ENCODE data around the gene PAWR.

The PAWR gene, protein sequence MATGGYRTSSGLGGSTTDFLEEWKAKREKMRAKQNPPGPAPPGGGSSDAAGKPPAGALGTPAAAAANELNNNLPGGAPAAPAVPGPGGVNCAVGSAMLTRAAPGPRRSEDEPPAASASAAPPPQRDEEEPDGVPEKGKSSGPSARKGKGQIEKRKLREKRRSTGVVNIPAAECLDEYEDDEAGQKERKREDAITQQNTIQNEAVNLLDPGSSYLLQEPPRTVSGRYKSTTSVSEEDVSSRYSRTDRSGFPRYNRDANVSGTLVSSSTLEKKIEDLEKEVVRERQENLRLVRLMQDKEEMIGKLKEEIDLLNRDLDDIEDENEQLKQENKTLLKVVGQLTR

DNA sequence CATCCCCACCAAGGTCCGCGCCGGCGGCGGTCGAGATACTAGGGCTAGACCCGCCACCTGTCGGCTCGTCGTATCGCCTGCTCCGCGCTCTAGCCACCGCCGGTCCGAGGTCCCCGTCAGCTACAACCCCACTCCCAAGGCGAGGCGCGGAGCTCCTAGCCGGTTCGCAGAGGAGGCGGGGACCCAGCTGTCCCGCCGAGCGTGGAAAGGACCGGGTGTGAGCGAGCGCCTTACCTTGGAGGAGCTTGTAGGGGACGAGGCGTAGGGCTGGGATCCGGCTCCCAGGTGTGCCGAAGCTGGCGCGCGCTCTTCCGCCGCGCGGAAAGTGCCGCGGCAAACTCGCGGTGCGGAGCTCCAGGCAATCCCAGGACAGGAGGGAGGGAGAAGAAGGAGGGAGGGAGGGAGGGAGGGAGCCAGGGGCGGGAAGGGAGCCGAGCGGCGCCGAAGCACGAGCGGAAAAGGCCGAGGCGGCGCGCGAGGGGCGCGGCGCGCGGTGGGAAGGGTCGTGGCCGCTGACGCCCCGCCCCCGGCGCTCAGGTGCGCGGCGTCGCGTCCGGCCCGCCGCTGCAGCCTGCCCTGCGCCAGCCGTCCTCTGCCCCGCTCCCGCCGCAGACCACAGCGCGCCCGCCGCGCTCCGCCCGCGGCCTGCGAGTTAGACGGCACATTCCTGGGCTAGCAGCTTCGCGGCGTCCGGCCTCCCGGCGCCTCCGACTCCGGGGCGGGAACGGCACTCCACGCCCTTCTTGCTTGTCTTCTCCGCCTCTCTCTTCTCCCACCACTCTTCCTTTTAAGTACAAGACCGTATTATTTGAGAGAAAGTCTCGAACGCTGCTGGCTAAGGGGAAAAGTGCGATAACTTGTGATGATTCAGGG lies at the start of gene PAWR:
PAWR (minus strand) TSS at position 327 of the 873 bp plus-strand sequence. CDS start 720 bp downstream, outside the sequence.
- TF ChIP-seq, protein P1, sequence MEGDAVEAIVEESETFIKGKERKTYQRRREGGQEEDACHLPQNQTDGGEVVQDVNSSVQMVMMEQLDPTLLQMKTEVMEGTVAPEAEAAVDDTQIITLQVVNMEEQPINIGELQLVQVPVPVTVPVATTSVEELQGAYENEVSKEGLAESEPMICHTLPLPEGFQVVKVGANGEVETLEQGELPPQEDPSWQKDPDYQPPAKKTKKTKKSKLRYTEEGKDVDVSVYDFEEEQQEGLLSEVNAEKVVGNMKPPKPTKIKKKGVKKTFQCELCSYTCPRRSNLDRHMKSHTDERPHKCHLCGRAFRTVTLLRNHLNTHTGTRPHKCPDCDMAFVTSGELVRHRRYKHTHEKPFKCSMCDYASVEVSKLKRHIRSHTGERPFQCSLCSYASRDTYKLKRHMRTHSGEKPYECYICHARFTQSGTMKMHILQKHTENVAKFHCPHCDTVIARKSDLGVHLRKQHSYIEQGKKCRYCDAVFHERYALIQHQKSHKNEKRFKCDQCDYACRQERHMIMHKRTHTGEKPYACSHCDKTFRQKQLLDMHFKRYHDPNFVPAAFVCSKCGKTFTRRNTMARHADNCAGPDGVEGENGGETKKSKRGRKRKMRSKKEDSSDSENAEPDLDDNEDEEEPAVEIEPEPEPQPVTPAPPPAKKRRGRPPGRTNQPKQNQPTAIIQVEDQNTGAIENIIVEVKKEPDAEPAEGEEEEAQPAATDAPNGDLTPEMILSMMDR (IDR thresholded peaks at IDR 0.05; ENCODE audit: low read depth, low read length), result no peak
- TF ChIP-seq, protein P2, sequence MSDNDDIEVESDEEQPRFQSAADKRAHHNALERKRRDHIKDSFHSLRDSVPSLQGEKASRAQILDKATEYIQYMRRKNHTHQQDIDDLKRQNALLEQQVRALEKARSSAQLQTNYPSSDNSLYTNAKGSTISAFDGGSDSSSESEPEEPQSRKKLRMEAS (IDR thresholded peaks at IDR 0.05; ENCODE audit: low read depth, low read length), result no peak
- TF ChIP-seq MYC (IDR thresholded peaks at IDR 0.05; ENCODE audit: low read depth, low read length) (no peak), POLR2A (IDR thresholded peaks at IDR 0.05; ENCODE audit: extremely low read depth, insufficient read length) (no peak)
- H3K4me3 ChIP-seq (ENCODE audit: low read depth, low read length), result no peak within 1 kb of the TSS
- DNase-seq (ENCODE audit: low read depth), result no peak

DNA sequence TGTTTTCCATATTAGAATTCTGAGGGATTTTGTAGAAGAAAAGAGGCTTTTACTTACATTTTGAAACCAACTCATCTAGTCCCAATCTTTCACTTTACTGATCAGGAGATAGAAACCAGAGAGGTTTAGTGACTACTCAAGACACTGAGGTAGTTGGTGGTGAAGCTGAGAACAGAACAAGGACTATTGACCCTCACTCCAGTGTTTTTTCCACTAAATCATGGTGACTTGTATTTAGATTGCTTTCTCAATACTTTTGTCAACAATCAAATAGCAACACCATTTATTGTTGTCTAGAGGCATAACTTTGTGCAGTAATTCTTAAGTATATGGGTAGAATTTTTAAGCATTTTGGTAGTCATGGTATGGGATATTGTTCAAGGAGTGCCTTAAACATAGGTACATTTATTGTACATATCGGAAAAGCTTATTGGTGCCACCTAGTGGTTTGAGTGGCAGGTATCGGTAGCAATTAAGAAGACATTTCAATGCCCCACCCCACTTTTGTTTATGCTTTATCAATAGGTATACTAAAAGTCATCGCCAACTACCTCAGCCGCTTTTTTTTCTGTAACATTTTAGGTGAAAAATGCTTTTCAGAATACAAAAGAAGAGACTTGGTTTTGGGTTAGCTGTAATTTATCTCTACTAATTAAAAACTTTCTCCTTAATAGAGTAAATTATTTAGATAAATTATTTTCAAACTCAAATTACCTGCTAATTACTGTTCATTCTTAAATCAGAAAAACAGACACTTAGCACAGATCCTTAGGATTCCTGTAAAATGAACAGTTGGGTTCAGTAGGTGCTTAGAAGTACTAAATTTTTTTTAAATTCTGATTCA lies 47.3 kb upstream of the PAWR start:
- no peak for TF ChIP-seq MYC (IDR thresholded peaks at IDR 0.05; ENCODE audit: low read depth, low read length)
- no peak for TF ChIP-seq POLR2A (IDR thresholded peaks at IDR 0.05; ENCODE audit: extremely low read depth, insufficient read length)
- TF ChIP-seq, protein P2 (IDR thresholded peaks at IDR 0.05; ENCODE audit: low read depth, low read length), result no peak
- TF ChIP-seq, protein P1 (IDR thresholded peaks at IDR 0.05; ENCODE audit: low read depth, low read length), result peak; percentile 66
- H3K4me3 ChIP-seq (ENCODE audit: low read depth, low read length), result no peak overlapping the region
- DNase-seq (ENCODE audit: low read depth), result peak; percentile 61

DNA sequence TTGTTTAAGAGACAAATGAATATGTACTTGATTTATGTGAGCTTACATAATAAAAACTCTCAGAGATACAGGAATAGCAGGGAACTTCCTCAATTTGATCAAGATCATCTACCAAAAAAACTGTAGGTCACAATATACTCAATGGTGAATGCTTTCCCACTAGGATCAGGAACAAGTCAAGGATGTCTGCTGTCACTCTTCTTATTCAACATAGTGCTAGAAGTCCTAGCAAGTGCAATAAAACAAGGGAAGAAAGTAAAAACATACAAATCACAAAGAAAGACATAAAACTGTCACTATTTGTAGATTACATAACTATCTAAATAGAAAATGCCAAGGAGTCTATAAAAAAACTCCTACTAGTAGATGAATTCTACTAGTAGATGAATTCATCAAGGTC lies 41.9 kb upstream of the PAWR start:
- H3K4me3 ChIP-seq (ENCODE audit: low read depth, low read length), result no peak overlapping the region
- no peak for DNase-seq (ENCODE audit: low read depth)
- TF ChIP-seq, protein P1 (IDR thresholded peaks at IDR 0.05; ENCODE audit: low read depth, low read length), result no peak
- TF ChIP-seq POLR2A (IDR thresholded peaks at IDR 0.05; ENCODE audit: extremely low read depth, insufficient read length), result no peak
- TF ChIP-seq, protein P2 (IDR thresholded peaks at IDR 0.05; ENCODE audit: low read depth, low read length), result no peak
- TF ChIP-seq MYC (IDR thresholded peaks at IDR 0.05; ENCODE audit: low read depth, low read length), result no peak

DNA sequence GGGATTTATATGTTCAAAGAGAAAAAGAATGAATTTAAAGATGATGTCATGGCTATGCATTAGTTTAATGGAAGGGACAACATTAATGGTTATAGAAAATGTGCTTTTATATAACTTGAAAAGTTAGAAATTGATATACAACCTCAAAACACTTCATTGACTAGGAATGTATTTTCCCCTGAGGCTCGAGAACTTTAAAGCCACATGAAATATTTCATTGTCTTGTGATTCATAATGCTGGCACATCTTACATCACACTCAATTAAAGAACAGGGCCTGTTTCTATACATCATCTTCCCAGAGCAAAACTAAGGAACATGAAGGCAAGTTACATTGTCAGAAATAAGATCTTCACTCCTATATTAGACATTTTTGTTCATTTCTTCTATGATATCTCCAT lies 35.2 kb upstream of the PAWR start:
- TF ChIP-seq POLR2A (IDR thresholded peaks at IDR 0.05; ENCODE audit: extremely low read depth, insufficient read length) (no peak), MYC (IDR thresholded peaks at IDR 0.05; ENCODE audit: low read depth, low read length) (no peak)
- TF ChIP-seq, protein P1 (IDR thresholded peaks at IDR 0.05; ENCODE audit: low read depth, low read length), result no peak
- no peak overlapping the region for H3K4me3 ChIP-seq (ENCODE audit: low read depth, low read length)
- no peak for DNase-seq (ENCODE audit: low read depth)

DNA sequence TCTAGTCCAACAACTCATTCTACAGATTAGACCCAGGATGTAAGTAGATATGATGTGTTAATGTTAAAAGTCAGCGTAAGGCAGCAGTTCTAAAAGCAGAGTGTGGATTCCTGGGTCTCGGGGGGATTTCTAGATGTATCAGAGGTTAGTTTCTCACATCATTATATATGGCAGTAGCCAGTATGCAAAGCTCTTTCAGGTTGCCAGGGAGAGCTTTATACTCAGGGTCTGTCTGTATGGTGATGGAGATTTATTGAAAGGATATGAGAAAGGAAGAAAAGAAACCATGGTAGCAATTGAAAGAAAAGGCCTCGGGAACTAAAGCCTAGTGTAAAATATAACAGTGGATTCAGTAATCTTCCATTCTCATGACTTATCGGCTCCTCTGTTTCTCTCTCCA lies 26.2 kb upstream of the PAWR start:
- TF ChIP-seq MYC (IDR thresholded peaks at IDR 0.05; ENCODE audit: low read depth, low read length), result no peak
- no peak for TF ChIP-seq POLR2A (IDR thresholded peaks at IDR 0.05; ENCODE audit: extremely low read depth, insufficient read length)
- TF ChIP-seq, protein P1 (IDR thresholded peaks at IDR 0.05; ENCODE audit: low read depth, low read length), result no peak
- TF ChIP-seq, protein P2 (IDR thresholded peaks at IDR 0.05; ENCODE audit: low read depth, low read length), result no peak
- no peak for DNase-seq (ENCODE audit: low read depth)
- H3K4me3 ChIP-seq (ENCODE audit: low read depth, low read length), result no peak overlapping the region

Data from NB4 (cell line).